Ovary (tissue), 3 donors: ENCODE data around the gene RASGRP1.

Source experiments
- CTCF ChIP-seq, 3 donors: fragments of 450-650 bp in 2 of 3; fragments of 200-600 bp in 1 of 3; IDR thresholded peaks; one replicate each; pipeline versions ENCODE4 v1.5.1 to v1.8.0; 2016 to 2022; ENCODE audit warnings: antibody characterized with exemption in 3 of 3, mild to moderate bottlenecking in 1 of 3
- POLR2A ChIP-seq: fragments of 450-650 bp; IDR thresholded peaks from one replicate; pipeline ENCODE4 v1.6.1; 2017; ENCODE audit warnings: antibody characterized with exemption, mild to moderate bottlenecking, moderate library complexity
- donor health status: DM: no; HTN: no; CAD: no.

- no peak for TF ChIP-seq CTCF (IDR thresholded peaks at IDR 0.05)
- no peak for TF ChIP-seq POLR2A
These were observed 38.5 kb upstream of the RASGRP1 start for GRCh38 chr15:38602910-38603670.
